GM19455 (cell line): ENCODE data around the gene CD164.
A peak's percentile ranks its signal among the peaks of the same experiment; 100 is the strongest.

ENCODE experiments used
- ATAC-seq: cut with Tn5 transposase; IDR thresholded peaks from one replicate; pipeline ENCODE4 v1.9.1; 2021; ENCODE audit not compliant: unreplicated experiment

The CD164 gene

DNA sequence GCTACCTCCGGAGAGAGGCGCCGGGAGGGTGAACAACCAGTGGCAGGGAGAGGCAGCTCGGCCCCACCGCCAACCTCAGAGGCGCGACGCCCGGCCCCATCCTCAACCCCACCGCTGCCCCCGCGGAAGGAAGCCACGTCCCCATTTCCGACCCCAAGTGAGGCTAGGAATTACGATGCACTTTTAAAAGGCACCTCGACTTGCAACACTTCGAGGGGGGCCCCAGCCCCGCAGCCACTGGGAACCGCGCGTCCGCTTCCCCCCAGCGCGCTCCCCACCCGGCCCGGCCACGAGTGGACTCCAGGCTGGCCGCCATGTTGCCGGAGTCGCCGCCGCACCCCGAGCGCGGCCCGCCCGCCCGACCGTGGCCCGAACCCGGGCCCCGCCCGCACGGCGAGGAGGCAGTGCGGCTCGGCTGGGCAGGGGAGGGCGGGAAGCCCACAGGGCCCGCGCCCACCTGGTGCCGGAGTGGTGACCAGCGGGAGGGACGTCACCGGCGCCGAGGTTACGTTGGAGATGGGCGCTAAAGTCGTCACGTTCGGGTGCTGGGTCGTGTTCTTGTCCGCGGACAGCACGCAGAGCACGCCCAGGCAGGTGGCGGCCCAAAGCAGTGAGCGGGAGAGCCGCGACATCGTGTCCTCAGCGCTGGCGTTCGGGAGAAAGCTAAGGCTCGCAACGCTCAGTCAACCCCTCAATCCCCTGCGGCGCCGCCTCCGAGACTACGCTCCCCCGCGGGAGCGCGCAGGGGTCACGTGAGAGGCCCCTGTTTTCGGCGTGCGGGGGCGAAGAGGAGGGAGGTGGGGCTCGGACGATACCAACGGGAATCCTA lies at the start of gene CD164:
Gene CD164 (minus strand): TSS at position 721 of the 829 bp plus-strand sequence. CDS start 89 bp downstream, at position 632.
- peak; percentile 49 for ATAC-seq

DNA sequence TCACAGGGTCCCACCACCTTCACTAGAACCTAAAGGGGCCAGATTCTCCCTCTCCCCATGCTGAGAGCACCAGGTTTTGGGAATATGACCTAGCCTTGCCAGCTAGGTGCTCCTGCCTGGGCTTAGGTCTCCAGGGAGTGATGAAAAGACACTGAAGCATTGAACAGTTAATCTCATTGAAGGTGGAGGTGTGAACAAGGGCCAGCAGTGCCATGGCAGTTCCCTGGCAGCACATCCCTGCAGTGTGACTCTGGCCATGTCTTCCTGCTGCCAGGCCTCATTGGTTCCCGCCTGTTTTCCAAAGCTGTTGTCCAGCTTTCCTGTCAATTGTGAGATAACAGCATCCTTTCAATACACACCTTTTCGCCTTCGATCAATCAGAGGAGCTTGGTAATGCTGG lies 47.2 kb upstream of the CD164 start:
- ATAC-seq, result no peak

DNA sequence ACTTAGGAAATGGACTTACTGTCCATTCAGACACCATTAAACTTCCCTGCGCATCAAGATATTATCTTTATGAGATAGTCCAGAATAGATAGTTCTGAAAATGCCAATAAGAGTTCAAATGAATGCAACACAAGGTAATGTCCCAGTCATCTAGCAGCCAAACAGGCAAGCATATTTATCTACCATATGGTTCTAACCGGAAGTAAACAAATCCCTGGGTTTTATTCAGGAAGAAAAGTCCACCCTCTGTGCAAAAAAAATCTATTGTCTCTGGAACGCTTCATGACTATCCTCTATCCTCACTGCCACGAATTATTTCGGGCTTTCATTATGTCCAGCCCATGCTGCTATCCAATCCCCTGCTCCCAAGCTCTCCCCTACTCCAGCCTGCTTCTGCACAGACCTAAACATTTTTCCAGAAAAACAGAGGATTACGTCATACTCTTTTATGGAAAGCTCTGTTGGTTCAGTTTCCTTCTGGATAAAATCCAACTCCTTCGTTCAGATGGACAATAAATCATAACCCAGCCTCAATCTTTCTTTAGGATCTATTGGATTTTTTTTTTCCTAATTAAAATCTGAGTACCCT lies 46.7 kb upstream of the CD164 start:
- ATAC-seq, result no peak

DNA sequence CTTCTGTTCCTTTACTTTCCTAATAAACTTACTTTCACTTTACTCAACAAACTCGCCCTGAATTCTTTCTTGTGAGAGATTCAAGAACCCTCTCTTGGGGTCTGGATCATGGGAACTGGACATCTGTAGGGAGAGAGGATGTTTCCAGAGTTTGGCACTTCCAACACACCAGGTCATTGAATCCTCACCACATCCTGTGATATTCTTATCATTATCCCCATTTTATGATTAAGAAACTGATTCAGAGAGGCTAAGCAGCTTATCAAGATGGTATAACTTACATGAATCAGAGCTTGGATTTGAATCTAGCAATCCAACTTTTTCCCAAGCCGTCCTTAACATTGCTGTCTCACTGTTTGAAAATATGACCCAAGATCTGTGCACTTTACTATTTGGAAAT lies 42.7 kb upstream of the CD164 start:
- ATAC-seq, result no peak

DNA sequence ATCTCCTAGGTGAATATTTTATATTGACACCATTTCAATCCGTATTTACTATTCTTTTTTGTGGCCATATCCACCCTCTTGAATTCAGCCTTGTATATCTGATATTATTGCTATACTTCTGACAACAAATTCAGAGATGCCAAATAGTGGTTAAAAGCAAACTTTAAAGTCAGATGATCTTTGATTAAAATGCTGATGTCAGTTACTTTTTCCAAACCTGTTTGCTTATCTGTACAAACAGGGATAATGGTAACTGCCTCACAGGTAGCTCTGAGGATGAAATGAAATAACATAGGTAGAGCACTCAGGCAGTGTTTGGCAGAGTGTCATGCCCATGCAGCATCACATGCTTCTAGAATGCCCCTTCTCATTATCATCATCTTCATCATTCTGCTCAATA lies 38.9 kb upstream of the CD164 start:
- ATAC-seq, result no peak

DNA sequence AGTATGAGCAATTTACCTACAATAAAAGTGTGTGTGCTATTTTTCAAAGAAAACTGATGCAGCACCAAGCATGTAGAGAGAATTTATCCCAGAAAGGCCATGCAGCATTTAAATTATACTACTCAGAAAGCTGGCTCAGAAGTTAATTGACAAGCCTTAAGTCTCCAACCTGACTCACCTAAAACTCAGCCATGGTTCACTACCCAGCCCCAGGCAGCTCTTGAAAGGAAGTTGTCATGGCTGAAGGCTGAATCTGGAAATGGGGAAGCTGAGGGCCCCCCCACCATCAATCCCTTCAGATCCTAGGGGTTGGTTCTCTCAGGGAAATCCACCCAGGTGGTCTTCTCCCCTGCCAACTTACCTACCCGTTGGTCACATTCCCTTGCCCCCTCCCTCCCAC lies 38.5 kb upstream of the CD164 start:
- no peak for ATAC-seq

DNA sequence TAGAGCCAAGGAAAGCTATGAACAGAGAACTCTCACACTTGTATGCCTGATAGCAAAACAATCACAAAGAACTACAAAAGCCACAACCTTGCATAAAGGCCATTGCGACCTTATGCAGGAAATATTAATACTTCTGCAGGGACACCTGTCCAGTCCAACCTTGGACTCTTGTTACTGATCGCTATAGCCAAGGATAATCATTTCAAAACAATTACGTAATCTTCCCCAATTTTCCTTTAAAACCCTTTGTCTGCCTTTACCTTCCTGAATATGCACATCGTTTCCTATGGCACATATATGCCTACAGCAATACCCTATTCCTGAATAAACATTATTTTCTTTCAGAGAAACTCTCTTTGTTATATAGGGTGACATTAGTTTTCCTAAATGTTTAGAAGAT lies 35.4 kb upstream of the CD164 start:
- no peak for ATAC-seq

DNA sequence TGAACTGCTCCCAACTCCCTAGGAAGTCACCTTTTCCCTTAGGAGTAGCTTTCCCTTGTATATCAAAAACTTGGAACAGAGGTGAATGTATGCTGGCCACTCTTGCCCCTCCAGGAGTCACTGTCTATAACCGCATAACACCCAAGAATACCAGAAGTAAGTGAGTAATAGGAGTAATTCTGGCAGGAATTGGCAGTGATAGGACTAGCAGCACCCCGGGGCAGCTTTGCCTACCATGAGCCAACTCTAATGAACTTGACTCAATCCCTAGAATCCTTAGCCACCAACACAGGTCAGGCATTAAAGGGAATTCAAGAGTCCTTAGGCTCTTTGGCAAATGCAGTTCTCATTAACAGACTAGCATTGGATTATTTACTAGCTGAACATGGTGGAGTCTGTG lies 28.8 kb upstream of the CD164 start:
- ATAC-seq, result no peak

DNA sequence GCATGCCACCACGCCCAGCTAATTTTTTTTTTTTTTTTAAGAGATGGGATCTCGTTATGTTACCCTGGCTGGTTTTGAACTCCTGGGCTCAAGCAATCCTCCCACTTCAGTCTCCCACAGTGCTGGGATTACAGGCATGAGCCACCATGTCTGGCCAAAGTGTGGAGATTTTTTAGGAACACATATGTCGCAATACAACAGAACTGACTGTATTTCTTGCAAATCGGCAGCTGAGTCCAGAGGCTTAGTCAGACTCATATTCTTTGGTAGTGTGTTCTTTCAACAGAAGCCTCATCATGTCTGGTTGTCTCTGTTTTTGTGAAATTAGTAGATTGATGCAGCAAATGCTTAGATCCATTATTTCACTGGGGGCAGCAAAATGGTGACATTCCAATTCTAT lies 23.9 kb upstream of the CD164 start:
- ATAC-seq, result no peak

DNA sequence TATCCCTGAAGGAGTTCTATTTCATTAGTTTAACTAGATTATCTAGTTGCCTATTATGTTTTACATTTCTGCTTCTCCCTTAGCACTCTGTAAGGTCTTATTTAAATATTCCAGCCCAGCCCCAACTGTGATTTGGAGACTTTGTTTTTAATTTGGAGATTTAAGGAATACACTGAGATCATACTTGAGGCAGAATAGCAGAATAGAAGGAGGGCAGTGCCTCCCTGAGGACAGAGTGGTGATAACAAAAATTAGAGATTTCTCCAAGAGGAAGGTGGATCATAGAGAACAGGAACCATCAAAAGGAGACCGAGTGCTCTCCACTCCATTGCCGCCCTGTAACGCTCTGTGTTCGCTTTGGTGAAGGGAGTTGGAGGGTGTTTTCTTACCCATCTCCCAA lies 14.8 kb upstream of the CD164 start:
- no peak for ATAC-seq

DNA sequence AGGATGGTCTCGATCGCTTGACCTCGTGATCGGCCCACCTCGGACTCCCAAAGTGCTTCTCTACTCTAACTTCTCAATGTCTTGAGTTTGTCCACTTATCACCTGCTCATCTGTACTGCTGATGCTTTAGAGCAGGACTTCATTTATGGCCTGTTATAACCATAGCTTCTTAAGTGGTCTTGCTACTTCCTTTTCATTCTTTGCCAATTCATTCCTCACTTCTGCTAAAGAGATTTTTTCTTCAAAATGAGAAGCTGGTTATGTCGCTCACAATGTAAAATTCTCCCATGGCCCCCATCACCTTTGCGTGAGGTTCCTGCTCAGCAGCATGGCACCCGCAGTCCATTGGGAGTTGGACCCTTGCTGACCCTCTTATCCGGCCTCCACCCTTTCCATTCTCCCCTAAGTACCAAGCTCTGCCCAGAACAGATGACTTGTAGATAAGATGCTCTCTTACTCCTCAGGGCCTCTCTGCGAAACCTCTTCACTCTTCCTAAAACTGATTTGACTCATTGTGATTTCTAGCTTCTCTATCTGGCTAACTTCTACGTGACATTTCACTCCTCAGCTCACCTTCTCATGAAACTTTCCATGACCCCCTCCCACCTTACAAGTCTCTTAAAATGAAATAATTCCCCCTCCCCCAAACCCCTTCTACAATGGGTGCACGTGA lies 13.9 kb upstream of the CD164 start:
- no peak for ATAC-seq

DNA sequence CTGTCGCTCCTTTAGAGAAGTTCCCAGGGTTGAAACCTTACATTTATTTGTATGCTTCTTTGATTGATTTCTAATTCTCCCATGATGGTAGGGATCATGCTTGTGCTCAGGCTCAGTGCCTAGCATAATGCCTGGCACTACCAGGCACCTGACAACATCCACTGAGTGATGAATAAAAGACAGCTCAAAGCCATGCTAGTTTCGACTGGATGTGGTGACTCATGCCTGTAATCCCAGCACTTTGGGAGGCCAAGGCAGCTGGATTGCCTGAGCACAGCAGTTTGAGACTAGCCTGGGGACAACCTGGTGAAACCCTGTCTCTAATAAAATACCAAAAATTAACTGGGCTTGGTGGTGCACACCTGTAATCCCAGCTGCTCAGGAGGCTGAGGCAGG lies 11.6 kb upstream of the CD164 start:
- no peak for ATAC-seq

DNA sequence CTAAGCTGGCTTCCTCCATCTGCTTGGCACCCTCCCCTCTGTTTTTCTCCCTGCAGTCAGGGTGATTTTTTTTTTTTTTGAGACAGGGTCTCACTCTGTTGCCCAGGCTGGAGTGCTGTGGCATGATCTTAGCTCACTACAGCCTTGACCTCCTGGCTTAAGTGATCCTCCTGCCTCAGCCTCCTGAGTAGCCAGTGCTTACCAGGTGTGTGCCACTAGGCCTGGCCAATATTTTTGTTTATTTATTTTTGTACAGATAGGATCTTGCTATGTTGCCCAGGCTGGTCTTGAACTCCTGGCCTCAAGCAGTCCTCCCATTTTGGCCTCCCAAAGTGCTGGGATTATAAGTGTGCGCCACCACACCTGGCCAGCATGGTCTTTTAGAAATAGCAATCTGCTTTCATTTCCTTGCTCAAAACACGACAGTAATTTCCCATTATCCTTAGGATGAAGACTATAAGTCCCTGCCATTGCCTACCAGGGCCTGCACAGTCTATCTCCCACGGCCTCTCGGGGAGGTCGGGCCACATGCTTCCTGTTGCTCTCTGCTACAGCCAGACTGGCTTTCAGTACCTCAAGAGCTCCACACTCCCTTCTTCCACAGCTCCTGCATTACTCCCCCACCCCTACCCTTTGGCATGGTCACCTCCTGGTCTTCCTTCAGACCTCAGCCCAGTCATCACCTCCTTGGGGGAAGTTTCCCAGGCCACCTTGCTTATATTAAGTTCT lies 11.1 kb upstream of the CD164 start:
- ATAC-seq, result no peak

DNA sequence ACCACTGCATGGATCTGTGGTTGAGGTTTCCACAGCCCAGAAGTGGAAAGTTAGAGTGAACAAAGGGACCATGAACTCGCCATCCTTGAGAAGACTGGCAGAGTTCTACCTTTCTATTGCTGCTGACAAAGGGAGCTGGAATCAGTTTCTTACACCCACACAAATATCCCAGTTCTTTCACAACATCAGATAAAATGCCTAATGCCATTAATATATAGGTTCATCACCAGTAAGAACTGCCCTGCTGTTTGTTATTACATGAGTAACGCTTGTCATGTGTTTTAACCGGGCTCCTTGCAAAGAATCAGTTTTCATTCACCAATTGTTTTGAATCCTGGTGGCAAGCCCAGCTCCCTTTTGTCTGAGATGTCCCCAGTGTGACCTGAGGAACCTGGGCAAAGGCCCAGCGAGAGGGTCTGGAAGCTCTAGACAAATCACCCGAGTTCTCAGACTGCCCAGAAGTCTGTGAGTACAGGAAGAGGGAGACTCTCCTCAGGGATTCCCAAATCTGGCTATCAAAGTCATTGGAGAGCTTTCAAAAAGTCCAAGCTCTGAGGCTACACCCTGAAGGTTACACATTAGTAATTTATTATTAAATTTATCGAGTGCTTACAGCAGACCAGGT lies 7.5 kb upstream of the CD164 start:
- no peak for ATAC-seq

DNA sequence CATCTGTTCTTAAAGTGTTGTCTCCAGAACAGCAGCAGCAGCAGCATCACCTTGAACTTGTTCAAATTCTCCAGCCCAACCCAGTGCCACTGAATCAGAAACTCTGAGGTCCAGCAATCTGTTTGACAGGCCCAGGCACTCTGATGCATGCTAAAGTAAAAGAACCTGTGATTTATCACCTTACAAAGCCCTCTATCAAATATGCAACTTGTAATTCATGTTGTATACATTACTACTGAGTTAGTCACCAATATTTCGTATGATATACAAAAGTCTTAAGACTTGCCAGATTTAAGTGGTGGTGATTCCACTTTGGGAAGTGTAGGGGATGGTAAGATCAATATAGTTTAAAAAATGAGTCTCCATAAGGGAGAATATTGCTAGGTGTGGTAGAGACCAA lies 6.0 kb upstream of the CD164 start:
- ATAC-seq, result no peak

DNA sequence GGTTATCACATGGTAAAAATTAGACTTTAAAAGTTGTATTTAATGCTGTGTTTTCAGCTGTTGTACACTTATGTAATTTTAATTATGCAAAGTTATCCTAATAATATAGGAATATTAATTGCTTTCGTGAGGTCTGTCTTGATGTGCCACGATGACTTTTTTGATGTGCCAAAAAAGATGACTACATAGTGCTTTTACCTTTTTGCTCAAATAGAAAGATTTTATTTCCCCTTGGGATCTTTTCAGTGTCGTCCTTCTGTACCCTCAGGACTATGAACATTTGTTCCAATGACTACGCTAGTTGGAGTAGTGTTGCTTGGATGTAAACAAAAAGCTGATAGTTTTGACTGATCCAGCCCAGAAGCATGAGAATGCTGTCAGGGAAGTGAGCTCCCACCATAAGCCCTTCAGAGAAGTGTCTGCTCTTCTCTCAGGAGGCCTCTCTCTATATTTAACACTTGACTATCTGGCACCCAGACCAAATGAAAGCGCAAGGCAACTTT lies 1.2 kb upstream of the CD164 start:
- no peak for ATAC-seq

DNA sequence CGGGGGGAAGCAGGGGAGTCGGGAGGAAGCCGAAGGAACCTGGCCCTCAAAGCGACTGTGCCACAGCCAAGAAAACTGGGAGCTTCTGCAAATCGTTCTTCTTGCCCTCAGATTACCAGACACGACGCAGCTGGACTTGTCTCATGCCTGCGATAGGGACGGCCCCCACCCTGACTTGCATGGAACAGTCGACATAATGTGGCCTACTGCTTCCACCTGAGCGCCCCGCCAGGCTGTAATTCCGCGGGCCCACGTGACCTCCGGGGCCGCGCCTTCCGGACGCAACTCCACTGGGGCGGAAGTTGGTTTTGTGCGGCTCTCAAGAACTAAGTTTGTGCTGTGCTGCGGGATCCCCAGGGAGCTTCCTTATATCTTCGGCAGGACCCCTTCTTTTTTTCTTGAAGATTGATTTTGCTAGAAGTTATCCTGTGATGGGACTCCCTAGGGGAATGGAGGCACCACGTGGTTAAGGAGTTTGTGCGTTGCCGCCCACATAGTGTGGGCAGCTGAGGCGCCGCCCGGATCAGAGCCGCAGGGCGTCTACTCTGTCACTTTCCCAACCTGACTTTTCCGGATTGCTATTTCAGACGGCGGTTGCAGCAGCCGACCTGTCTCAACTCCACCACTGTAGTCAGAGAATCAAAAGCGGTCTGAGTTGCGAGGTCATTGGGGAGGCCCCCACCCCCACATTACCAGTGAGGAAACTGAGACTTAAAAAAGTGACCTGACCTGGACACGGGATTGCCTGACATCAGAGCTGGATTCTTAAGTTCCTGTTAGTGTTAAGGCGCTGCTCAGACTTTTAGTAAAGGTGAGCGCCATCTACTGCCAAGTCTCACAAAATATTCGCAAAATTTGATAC lies 540 bp upstream of the CD164 start:
- peak; percentile 69 for ATAC-seq

DNA sequence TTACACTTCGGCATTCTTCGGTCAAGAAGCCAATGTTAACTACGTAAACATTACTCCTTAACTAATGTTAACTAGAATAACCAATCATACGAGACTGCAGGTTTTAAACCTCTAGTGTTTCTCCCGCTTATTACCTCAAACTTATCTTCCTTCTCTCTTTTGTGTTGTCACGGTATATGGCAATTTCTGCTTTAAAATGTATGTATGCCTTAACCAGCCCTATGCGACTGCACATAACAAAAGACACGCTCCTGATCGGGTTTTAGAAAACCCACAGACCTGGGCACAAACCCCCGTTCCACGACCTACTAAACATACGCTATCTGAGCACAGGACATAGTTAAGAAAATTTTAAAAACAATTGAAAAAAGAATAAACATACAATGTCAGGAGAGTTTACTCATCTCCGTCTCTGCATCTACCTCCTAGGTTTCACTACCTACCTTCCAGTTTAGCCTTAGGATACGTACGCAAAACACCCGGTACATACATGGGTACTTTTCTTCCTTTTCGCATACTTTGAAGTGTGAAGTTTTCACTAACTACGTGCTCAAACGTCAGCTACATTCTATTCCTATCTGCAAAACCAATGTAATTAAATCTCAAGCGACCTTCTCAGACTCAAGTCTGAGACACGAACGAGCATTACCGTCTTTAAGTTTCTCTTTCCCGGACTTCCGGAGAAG lies 1.1 kb downstream of the CD164 start:
- ATAC-seq, result no peak

DNA sequence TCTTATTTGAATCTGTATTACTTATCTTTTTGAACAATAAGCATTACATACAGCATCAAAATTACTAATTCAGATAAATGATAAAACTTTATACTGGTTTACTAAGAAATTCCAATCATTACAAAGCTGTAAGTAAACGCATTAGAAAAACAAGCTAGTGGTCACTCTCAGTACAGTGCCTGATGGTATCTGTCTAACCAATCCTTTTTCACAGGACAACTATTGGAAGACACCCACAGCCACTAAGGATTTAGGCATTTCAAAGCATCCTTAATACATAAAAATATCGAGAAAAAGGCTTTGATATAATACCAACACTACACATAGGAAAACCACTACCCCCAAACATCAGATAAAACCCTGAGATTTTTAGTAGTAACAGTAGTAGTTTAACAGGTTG lies 2.6 kb downstream of the CD164 start:
- ATAC-seq, result no peak
